BLaER1 treated with 17β-estradiol and CSF1 and Interleukin-3, amounts not matched to agents 10 nM and 100 nM (cell line): ENCODE data around the gene CYTH2.
A peak's percentile ranks its signal among the peaks of the same experiment; 100 is the strongest.

ENCODE experiments used
- H3K27ac ChIP-seq, 11 experiments: shearing (Covaris generic); formaldehyde crosslinking; 2 replicates each; pipeline ENCODE4 v1.8.1; 2022
- H3K27me3 ChIP-seq, 11 experiments: shearing (Covaris generic); formaldehyde crosslinking; 2 replicates each; pipeline ENCODE4 v1.8.1; 2022
- H3K36me3 ChIP-seq, 11 experiments: shearing (Covaris generic); formaldehyde crosslinking; 2 replicates each; pipeline ENCODE4 v1.8.1; 2022
- H3K4me1 ChIP-seq, 10 experiments: shearing (Covaris generic); formaldehyde crosslinking; 2 replicates each; pipeline ENCODE4 v1.8.1; 2022
- H3K4me2 ChIP-seq, 11 experiments: shearing (Covaris generic); formaldehyde crosslinking; 2 replicates each; pipeline ENCODE4 v1.8.1; 2022
- H3K4me3 ChIP-seq, 10 experiments: shearing (Covaris generic); formaldehyde crosslinking; 2 replicates each; pipeline ENCODE4 v1.8.1; 2022
- H3K9ac ChIP-seq, 11 experiments: shearing (Covaris generic); formaldehyde crosslinking; 2 replicates each; pipeline ENCODE4 v1.8.1; 2022
- H3K9me3 ChIP-seq, 11 experiments: shearing (Covaris generic); formaldehyde crosslinking; replicated peaks in 1 of 11; 2 replicates each; pipeline ENCODE4 v1.8.1; 2022
- H4K20me1 ChIP-seq, 11 experiments: shearing (Covaris generic); formaldehyde crosslinking; 2 replicates each; pipeline ENCODE4 v1.8.1; 2022
- Cebpa-rat ChIP-seq, 11 experiments: shearing (Covaris generic); IDR thresholded peaks; 2 replicates each; pipeline ENCODE4 v1.8.1; 2022

The CYTH2 gene

GRCh38 chr19:48477698-48478338 is 8.6 kb downstream of the CYTH2 start:
- Histone ChIP-seq H3K36me3 (peaks cover 50 to 71% (median 66%) of the 10 kb centered on the region in 11 experiments), H3K27ac (no peak overlapping the region; a peak in 1 of 22 replicates), H4K20me1 (peaks cover 11 to 85% (median 57%) of the 10 kb centered on the region in 11 experiments; a peak in 21 of 22 replicates), H3K27me3 (no peaks in the 10 kb centered on the region), H3K9me3 (no peaks in the 10 kb centered on the region), H3K9ac (0 out of 22 replicates have a peak overlapping the region, but pooled peaks of 1 of the 11 experiments have one; percentile 19), H3K4me1 (peaks cover 43 to 74% (median 60%) of the 10 kb centered on the region in 10 experiments), H3K4me3 (no peak overlapping the region), H3K4me2 (no peak overlapping the region)
- no peak for TF ChIP-seq Cebpa-rat (IDR thresholded peaks at IDR 0.05)

GRCh38 chr19:48478339-48479256 is 9.4 kb downstream of the CYTH2 start:
- Histone ChIP-seq H3K36me3 (peaks cover 43 to 63% (median 58%) of the 10 kb centered on the region in 11 experiments), H4K20me1 (peaks cover 6 to 77% (median 49%) of the 10 kb centered on the region in 11 experiments; a peak in 20 of 22 replicates), H3K27ac (no peak overlapping the region), H3K9ac (no peak overlapping the region), H3K4me3 (no peak overlapping the region), H3K9me3 (no peaks in the 10 kb centered on the region), H3K4me2 (peak overlapping the region in 1 of 11 experiments; percentile 99; a peak in 1 of 22 replicates), H3K4me1 (peaks cover 43 to 67% (median 57%) of the 10 kb centered on the region in 10 experiments), H3K27me3 (no peaks in the 10 kb centered on the region)
- TF ChIP-seq Cebpa-rat (IDR thresholded peaks at IDR 0.05) = no peak

GRCh38 chr19:48479686-48480085 is 10.5 kb downstream of the CYTH2 start:
- Histone ChIP-seq H3K4me3 (peak overlapping the region in 6 of 10 experiments; percentile 54 to 71 (median 60); a peak in 7 of 20 replicates), H3K9ac (peak overlapping the region in 7 of 11 experiments; percentile 67 to 80 (median 79); a peak in 12 of 22 replicates), H4K20me1 (peaks cover 6 to 67% (median 38%) of the 10 kb centered on the region in 11 experiments; a peak in 20 of 22 replicates), H3K4me1 (peaks cover 38 to 56% (median 48%) of the 10 kb centered on the region in 10 experiments), H3K9me3 (no peaks in the 10 kb centered on the region), H3K36me3 (peaks cover 32 to 52% (median 47%) of the 10 kb centered on the region in 11 experiments), H3K27ac (peak overlapping the region in 5 of 11 experiments; percentile 2 to 70 (median 58); a peak in 4 of 22 replicates), H3K4me2 (peak overlapping the region; percentile 92 to 100 (median 98)), H3K27me3 (no peaks in the 10 kb centered on the region)
- no peak for TF ChIP-seq Cebpa-rat (IDR thresholded peaks at IDR 0.05)

GRCh38 chr19:48480183-48480557 is 11.0 kb downstream of the CYTH2 start:
- H3K4me2 ChIP-seq = peak overlapping the region; percentile 92 to 100 (median 98)
- peaks cover 2 to 62% (median 33%) of the 10 kb centered on the region in 11 experiments; a peak in 19 of 22 replicates for H4K20me1 ChIP-seq
- H3K27me3 ChIP-seq = no peaks in the 10 kb centered on the region
- no peak for TF ChIP-seq Cebpa-rat (IDR thresholded peaks at IDR 0.05)
- peak overlapping the region in 10 of 11 experiments; percentile 46 to 76 (median 63); a peak in 20 of 22 replicates for H3K27ac ChIP-seq
- H3K4me1 ChIP-seq = peaks cover 33 to 51% (median 43%) of the 10 kb centered on the region in 10 experiments
- H3K9ac ChIP-seq = peak overlapping the region; percentile 60 to 80 (median 76)
- H3K36me3 ChIP-seq = peaks cover 27 to 47% (median 42%) of the 10 kb centered on the region in 11 experiments
- peak overlapping the region; percentile 52 to 71 (median 56) for H3K4me3 ChIP-seq
- H3K9me3 ChIP-seq = no peaks in the 10 kb centered on the region

- Histone ChIP-seq H3K4me2 (peak overlapping the region; percentile 92 to 100 (median 98)), H3K4me3 (peak overlapping the region; percentile 52 to 71 (median 56)), H3K9ac (peak overlapping the region; percentile 60 to 80 (median 76)), H3K9me3 (no peaks in the 10 kb centered on the region), H3K36me3 (peaks cover 20 to 41% (median 35%) of the 10 kb centered on the region in 11 experiments), H3K4me1 (peaks cover 33 to 44% (median 38%) of the 10 kb centered on the region in 10 experiments), H4K20me1 (peaks cover 0 to 55% (median 27%) of the 10 kb centered on the region in 11 experiments; a peak in 19 of 22 replicates), H3K27ac (peak overlapping the region in 10 of 11 experiments; percentile 46 to 76 (median 63); a peak in 20 of 22 replicates), H3K27me3 (no peaks in the 10 kb centered on the region)
- no peak for TF ChIP-seq Cebpa-rat (IDR thresholded peaks at IDR 0.05)
Observed at GRCh38 chr19:48480558-48481500, 11.7 kb downstream of the CYTH2 start.

GRCh38 chr19:48481846-48482639 is 12.9 kb downstream of the CYTH2 start:
- Histone ChIP-seq H3K36me3 (peaks cover 10 to 28% (median 23%) of the 10 kb centered on the region in 11 experiments; a peak in 20 of 22 replicates), H3K4me1 (peaks cover 31 to 44% (median 36%) of the 10 kb centered on the region in 10 experiments), H3K27ac (peak overlapping the region in 8 of 11 experiments; percentile 7 to 76 (median 50); a peak in 11 of 22 replicates), H4K20me1 (peaks cover 0 to 43% (median 16%) of the 10 kb centered on the region in 11 experiments; a peak in 14 of 22 replicates), H3K9ac (peak overlapping the region in 8 of 11 experiments; percentile 3 to 70 (median 37); a peak in 12 of 22 replicates), H3K27me3 (no peaks in the 10 kb centered on the region), H3K9me3 (no peaks in the 10 kb centered on the region), H3K4me3 (no peak overlapping the region; a peak in 1 of 20 replicates), H3K4me2 (peak overlapping the region; percentile 92 to 100 (median 98); a peak in 21 of 22 replicates)
- no peak for TF ChIP-seq Cebpa-rat (IDR thresholded peaks at IDR 0.05)

GRCh38 chr19:48483301-48483700 is 14.1 kb downstream of the CYTH2 start:
- H3K36me3 ChIP-seq = peaks cover under 1 to 16% (median 11%) of the 10 kb centered on the region in 11 experiments; a peak in 17 of 22 replicates
- H3K9ac ChIP-seq = no peak overlapping the region
- no peak for TF ChIP-seq Cebpa-rat (IDR thresholded peaks at IDR 0.05)
- H3K27ac ChIP-seq = no peak overlapping the region
- H3K4me1 ChIP-seq = peaks cover 31 to 48% (median 38%) of the 10 kb centered on the region in 10 experiments
- no peaks in the 10 kb centered on the region for H3K9me3 ChIP-seq
- H3K4me3 ChIP-seq = no peak overlapping the region
- H3K27me3 ChIP-seq = no peaks in the 10 kb centered on the region
- H3K4me2 ChIP-seq = no peak overlapping the region
- H4K20me1 ChIP-seq = peaks cover 0 to 30% (median 12%) of the 10 kb centered on the region in 11 experiments; a peak in 11 of 22 replicates
